Kidney capillary endothelial cell (primary cell): ENCODE data around the gene CHDH.

Experiments used
- DNase-seq: peaks from one replicate; pipeline ENCODE4 v3.0.0-alpha.2; 2018; ENCODE audit warnings: low spot score

The CHDH gene

DNA sequence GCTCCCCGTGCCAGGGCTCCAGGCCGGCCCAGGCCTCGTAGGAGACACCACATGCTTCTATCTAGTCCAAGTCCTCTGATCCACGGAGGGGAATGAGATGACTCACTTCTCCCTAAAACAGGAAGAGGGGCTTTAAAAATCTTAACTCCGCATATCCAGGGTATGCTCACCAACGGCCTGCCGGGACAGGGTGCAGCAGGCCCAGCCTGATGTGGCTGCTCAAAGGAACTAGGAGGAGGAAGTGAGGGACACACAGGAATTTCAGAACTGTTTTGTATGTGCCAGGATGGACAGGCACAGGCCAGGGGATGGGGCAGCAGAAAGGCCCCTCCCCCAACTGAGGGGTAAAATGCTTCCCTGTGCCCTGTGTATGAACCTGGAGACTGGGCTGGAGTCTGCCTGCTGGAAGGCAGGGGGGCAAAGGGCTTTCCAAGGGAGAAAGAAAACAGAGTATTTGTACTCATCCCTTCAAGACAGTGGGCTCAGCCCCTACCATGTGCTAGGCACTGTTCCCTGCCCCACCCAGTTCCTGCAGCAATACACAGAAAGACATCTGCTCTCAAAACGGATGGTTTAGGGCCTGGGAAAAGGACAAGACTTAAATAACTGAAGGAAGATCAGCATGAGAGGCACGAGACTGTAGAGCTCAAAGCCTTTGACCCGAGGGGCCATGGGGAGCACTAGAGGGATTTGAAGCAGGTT is 22.1 kb downstream of the CHDH start:
- DNase-seq = no peak

DNA sequence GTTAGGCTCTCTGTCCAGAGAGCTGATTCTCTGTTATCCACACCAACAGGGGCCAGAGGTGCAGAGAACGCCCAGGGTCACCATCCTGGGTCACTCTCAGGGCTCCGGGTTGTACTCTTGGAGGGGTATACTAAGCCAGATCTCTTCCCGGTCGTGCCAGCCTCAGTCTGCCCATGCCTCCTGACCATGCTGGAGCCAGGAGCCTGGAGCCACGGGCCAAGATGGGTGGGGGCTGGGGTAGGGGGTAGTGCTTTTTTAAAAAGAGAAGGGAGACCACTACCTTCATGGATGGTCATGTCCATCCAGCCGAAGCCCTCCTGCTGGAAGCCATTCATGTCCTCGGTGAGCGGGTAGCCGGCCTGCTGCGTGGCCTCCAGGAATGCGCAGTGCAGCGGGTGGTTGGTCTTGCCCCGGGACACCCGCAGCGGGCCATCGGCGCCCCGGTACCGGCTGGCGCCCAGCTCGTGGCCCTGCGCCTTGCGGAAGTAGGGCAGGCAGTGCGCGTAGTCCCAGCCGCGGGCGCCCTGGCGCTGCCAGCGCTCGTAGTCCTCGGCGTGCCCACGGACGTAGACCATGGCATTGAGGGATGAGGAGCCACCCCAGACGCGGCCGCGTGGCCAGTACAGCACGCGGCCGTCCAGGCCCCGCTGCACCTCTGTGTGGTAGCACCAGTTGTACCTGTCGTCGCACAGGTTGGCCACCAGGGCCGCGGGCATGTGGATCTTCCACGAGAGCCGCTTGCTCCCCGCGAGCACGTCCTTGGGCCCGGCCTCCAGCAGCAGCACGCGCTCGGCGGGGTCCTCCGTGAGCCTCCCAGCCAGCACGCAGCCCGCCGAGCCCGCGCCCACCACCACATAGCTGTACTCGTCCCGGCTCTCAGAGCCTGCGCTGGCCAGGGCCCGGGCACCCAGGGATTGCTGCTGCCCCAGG is 22.9 kb downstream of the CHDH start:
- DNase-seq = no peak

DNA sequence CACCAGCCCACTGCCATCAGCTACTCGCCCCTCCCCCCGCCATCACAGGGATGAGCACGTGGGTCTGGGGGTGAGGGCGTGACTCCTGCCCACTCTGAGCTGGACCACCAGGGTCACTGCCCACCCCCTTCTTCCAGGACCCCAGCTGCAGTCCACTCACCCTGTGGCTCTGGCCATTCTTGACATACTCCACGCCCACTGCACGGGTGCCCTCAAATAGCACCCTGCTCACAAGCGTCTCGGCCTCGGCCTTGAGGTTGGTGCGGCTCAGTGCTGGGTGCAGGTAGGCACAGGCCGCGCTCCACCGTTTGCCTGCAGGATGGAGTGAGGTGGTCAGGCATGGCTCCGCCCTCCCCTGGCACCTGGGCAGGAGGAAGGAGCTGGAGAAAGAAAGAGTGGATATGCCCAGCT is 23.9 kb downstream of the CHDH start:
- no peak for DNase-seq

DNA sequence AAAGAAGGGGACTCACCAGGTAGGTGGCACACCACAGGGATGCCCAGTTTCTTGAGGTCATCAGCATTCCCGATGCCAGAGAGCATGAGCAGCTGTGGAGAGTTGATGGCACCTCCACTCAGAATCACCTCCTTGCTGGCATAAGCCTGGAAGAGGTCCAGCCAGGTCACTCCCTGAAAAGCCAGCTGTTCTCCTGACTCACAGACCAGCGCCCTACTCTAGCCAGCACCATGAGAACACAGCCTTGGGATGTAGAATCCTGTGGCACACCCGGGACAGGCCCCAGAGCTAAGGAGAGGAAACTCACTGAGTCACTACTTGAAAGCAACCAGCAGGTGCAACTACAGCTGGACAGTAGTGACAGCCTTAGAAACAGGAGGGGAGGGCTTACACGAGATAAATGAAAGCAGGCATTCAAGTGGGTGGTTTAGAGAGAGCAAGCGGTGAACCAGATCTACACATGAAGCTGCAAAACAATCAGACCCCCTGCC is 24.5 kb downstream of the CHDH start:
- DNase-seq = no peak

DNA sequence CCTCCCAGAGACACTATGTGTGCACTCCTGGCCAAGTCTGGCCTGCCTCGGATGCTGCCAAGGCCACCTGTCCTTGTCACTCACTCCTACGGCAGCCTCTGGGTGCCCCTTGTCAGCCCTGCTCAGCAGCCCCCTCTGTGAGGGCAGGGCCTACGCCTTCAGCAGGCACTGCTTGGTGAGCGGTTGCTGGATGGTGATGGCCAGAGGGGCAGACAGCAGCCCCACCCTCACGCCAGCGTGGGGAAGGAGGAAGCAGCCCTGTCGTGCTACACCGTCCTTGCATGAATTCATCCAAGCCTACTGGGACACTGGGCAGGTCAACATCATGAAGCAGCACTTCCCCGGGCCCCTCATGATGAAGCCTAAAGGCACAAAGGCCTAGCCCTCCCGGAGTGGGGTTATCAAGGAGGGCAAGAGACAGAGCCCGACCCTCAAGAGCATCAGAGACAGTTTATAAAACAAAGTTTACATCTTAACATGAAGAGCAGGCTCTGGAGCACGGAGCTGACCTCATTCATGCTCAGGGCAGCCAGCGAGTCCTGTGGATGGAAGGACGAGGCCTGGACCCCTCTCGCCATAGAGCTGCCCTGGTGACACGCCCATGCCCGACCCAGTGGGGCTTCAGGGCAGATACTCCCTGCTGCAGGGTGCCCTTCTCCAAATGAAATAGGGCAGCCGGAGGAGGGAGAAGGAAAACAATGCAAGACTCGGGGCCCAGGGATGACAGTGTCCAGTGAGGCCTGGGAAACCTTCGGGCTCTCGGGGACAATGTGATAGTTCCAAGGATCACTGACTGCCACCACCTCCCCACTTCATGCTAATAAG is 25.3 kb downstream of the CHDH start:
- DNase-seq = no peak

DNA sequence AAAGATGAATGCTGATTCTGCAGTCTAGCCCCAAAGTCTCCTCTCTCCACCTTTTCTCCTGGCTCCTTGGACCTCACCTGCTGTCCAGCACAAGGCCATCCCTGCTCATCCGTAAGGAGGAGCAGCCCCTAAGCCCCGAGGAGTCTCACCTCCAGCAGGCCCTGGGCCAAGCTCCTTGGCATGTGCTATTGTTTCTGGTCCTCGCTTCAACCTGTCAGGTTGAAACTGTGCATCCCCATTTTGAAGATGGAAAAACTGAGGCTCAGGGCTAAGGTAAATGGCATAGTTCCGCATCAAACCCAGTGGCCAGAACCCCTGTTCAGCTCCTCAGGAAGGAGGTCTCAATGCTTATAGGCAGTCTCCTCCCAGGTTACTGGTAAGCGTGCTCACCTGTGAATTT is 26.1 kb downstream of the CHDH start:
- DNase-seq = no peak

DNA sequence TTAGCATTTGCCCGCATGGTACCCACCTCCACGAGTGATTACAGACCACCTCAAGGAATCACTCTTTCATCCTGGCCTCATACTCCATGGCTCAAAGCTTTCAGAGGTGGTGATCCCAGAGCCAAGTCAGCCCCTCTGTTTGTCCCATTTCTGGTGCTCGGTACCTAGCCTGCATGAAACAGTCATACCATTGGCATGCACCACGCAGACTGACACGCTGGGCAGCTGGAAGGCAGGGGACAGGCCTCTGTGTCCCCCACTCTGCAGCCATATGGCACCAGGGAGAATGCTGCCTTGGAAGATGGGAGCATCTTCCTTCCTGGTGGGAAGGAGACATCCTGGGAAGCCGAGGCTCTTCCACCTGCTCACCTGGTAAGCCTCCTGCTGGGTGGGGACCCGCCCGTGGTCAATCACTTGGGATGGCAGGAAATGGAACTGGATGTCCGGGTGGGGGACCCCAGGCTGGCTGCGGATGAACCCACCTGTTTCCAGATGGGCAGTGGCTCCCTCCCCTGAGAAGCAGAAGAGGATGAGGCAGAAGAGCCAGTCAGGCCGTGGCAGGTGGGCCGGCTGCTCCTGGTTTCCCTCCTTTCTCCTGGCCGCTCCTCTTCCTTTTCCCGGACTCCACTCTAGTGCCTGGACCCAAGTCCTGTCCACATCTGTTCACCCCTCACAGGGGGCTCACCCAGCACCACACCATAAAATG is 26.9 kb downstream of the CHDH start:
- DNase-seq = no peak

DNA sequence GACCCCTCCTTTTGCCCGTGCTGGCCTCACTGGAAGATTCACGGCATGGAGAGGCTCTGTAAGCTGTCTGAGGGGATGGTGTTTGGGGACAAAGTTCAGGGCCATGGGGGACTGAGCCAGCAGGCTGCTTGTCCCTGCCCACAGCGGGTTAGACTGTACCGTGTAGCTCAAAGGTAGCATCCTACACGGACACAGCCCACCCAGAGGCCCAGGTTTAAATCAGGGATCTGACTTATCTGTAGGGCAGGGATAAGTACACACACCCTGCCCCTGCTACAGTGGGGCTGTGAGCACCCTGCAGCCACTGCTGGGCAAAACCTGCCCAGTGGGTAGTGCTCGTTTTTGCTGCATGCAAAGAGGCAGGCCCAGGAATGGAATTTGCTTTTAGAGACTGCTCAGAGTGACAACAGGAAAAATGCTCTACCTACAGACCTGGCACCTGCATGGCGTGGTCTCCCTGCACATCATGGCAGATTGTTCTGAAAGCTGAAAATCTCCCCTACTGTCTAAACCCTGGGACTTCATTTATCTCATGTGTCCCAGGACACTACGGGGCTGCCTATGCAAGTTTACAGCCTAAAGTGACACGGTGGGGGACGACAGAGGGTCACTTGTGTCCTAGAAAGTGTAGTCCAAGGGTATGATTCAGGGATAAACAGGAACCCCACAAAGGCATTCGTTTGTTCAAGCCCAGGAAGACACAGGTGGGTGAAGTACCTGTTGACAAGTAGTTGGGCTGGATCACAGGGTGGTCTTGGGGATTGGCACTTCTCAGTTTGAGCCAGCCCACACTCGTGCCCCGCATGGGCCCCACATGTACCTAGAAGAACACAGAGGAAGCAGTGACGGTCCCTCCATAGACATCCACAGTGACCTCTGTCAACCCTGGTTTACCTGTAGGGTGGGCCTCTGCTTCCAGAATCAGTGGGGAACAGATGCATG is 27.7 kb downstream of the CHDH start:
- no peak for DNase-seq

DNA sequence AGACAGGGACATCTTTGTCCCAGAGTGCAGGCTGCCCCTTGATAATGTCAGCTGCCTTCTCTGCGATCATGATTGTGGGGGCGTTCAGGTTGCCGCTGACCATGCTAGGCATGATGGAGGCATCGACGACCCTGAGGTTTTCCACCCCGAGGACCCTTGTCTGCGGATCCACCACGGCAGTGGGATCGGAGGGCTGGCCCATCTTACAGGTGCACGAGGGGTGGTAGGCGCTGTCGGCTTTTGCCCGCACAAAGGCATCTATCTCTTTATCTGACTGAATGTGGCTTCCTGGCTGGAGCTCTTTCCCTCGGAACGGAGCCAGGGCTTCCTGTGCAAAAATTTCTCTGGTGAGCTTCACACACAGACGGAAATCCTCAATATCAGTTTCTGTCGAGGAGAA is 28.4 kb downstream of the CHDH start:
- no peak for DNase-seq

DNA sequence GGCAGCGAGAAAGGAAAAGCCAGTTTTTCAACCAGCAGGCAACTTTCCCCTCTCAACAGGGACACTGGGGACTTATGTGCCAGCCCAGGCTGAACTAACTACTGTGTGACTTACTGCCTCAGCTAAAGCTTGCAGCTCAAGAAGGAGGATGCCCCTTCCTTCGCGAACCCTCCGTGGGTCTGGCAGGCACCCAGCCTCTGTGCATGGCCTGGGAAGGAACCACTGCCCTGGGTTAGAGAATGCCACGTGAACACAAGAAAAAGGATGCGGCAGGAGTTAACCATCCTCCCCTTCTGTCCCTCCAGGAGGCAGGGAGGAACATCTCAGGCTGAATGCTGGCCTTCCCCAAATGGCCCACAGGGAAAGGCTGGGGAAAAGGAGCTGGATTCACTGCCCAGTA is 29.0 kb downstream of the CHDH start:
- no peak for DNase-seq

DNA sequence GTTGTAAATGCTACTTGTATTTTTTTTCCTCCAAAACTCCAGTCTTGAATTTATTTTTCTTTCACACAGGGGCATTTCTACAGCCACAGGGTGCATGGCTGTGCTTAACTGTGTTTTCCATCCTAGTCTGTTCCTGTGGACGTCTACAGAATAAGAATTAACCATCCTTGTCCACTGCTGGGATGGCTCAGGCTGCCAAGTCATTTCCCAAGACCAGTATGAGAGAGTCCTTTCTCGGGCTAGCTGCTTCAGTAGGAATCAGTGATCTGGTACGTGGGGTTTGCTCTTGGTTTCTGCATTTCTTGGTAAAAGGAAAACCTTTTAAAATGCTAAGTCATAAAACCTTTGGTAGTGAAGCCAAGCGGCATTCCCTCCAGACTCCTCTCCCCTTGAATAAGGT is 29.8 kb downstream of the CHDH start:
- no peak for DNase-seq

DNA sequence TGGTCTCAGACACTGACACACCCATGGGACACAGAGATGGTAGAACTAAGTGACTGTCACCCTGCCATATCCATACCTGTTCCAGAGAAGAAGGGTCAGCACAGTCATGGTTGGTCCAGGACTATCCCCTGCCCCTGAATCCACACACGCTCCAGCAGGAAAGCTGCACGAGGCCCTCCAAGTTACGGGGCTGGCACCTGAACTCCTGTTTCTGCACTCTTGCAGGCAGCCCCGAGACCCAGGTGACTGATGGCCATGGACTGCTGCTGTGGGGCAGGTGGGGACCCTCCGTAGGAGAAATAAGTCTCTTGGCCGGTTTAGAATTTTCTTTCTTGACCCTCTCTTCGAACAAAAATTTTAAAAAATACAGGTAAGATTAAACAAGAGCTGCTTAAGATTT is 30.6 kb downstream of the CHDH start:
- DNase-seq = no peak

DNA sequence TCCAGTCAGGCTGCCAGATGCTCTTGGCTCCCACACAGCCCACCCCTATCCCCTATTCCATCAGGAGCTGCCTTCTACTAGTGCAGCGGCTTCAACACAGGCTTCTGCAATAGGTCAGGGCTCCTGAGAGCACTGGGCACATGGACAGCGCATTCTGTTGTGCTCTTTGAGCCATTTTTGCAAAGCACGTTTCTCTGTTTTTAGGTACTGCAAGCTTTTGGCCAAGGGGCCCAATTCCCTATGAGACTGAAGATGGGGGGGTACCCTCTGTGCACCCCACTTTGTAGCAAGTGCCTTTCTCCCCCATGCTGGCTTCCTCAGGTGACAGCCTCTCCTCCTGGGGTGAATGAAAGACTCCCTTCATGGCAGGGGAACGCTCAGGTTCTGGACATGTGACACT is 31.2 kb downstream of the CHDH start:
- no peak for DNase-seq

DNA sequence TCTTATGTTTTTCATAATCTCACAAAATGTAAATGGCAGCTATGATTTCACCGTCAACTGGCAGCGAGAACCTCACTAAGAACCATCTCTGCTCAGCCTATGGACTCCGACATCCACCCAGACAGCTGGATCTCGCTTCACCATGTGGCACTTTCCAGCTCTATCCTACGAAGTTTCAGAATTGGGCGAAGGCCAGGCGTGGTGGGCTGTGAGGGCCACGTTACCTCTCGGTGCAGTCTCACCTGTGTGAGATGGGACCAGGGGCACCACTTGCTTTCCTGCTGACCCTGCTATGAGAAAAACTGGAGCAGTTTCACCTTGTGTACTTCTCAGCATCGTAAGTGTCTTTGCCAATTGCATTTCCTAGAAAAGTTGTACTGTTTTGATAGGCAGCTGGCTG is 32.3 kb downstream of the CHDH start:
- DNase-seq = no peak

DNA sequence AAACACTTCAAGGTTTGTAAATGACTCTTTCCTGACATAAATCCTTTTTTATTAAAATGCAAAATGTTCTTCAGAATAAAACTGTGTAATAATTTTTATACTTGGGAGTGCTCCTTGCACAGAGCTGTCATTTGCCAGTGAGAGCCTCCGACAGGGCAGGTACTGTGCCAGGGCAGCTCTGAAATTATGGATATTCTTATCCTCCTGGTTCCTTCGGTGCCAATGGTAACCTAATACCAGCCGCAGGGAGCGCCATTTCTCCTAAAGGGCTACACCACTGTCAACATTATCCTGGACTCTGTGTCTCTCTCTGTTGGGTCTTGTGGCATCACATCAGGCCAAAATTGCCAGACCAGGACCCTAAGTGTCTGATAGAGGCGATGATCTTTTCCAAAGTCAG is 33.0 kb downstream of the CHDH start:
- DNase-seq = no peak

DNA sequence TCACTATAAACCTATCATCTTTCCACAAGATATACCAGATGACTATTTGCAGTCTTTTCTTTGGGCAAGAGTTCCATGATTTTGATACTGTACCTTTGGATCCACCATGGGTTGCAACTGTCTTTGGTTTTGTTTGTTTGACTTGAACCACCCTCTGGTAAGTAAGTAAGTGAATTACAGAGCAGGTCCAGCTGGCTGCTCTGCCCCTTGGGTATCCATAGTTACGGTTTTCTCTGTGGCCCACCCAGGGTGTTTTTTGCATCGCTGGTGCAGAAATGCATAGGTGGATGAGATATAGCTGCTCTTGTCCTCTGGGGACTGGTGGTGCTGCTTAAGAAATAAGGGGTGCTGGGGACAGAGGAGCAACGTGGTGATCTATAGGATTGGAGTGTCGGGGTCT is 33.8 kb downstream of the CHDH start:
- no peak for DNase-seq

DNA sequence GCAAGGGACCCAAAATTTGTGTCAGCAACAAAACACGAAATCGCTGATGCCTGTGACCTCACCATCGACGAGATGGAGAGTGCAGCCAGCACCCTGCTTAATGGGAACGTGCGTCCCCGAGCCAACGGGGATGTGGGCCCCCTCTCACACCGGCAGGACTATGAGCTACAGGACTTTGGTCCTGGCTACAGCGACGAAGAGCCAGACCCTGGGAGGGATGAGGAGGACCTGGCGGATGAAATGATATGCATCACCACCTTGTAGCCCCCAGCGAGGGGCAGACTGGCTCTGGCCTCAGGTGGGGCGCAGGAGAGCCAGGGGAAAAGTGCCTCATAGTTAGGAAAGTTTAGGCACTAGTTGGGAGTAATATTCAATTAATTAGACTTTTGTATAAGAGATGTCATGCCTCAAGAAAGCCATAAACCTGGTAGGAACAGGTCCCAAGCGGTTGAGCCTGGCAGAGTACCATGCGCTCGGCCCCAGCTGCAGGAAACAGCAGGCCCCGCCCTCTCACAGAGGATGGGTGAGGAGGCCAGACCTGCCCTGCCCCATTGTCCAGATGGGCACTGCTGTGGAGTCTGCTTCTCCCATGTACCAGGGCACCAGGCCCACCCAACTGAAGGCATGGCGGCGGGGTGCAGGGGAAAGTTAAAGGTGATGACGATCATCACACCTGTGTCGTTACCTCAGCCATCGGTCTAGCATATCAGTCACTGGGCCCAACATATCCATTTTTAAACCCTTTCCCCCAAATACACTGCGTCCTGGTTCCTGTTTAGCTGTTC is 34.9 kb downstream of the CHDH start:
- no peak for DNase-seq

DNA sequence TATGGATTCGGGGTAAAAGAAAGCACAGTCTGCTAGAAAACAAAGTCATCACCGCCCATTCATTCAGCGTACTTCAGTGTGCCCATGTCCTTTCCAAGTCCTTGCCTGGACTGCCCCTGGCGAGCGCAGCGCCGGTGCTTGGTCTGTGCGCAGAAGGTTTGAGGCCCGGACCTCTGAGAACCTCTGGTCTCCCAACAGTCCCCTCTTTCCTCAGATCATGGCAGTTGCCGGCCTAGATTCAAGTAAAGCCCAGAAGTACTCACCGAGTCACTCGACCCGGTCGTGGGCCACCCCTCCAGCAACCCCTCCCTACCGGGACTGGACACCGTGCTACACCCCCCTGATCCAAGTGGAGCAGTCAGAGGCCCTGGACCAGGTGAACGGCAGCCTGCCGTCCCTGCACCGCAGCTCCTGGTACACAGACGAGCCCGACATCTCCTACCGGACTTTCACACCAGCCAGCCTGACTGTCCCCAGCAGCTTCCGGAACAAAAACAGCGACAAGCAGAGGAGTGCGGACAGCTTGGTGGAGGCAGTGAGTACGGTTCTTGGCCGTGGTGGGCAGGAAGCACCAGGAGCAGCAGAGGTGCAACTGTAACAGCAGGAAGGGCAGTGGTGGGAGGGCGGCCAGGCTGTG is 36.3 kb downstream of the CHDH start:
- no peak for DNase-seq

DNA sequence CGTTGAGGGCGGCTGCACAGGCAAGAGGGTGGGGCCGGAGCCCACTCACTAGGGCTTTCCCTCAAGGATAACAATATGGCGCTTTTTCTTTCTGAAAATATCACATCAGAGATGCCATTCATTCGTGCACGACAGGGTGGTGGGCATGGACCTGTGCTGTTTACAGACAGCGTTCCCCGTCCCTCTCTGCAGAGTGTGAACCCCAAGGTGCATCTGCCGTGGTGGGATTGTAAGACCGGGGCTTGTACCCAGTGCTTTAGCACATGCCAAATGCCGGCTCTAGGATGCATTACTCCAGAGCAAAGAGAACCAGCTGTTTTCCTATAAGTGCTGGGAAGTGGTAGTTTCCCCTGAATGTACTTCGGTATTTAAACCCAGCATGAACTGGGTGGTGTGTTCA is 37.0 kb downstream of the CHDH start:
- DNase-seq = no peak
